MM.1S (cell line): ENCODE data around the gene SWI5.

Source experiments
- DNase-seq: peaks from one replicate; pipeline ENCODE4 v3.0.0-alpha.2; 2015
- H2AFZ ChIP-seq: fragments of 300-600 bp; sonication (generic); 2 replicates; pipeline ENCODE4 v1.6.0; 2016; ENCODE audit warnings: antibody characterized with exemption, low read length
- H3F3A ChIP-seq: fragments of 300-600 bp; sonication (generic); 2 replicates; pipeline ENCODE4 v1.6.1; 2016; ENCODE audit warnings: mild to moderate bottlenecking, antibody characterized with exemption, low read length, moderate library complexity, mixed read lengths; ENCODE audit not compliant: insufficient read depth
- H3K27ac ChIP-seq: fragments of 300-600 bp; sonication (generic); 2 replicates; pipeline ENCODE4 v1.5.1; 2016; ENCODE audit warnings: mild to moderate bottlenecking, low read length
- H3K27me3 ChIP-seq: fragments of 300-600 bp; sonication (generic); replicated peaks from 2 replicates; pipeline ENCODE4 v1.6.0; 2016; ENCODE audit warnings: low read length; ENCODE audit not compliant: insufficient read depth
- H3K36me3 ChIP-seq: fragments of 300-600 bp; sonication (generic); replicated peaks from 2 replicates; pipeline ENCODE4 v1.6.1; 2016; ENCODE audit warnings: mild to moderate bottlenecking, low read length, mixed read lengths; ENCODE audit not compliant: insufficient read depth
- H3K4me1 ChIP-seq: fragments of 300-600 bp; sonication (generic); 2 replicates; pipeline ENCODE4 v1.6.1; 2016; ENCODE audit warnings: low read length, mixed read lengths
- H3K4me2 ChIP-seq: fragments of 300-600 bp; sonication (generic); 2 replicates; pipeline ENCODE4 v1.6.0; 2016; ENCODE audit warnings: low read depth, low read length
- H3K4me3 ChIP-seq: fragments of 300-600 bp; sonication (generic); 2 replicates; pipeline ENCODE4 v1.5.1; 2016; ENCODE audit warnings: low read length, mixed read lengths
- H3K79me2 ChIP-seq: fragments of 300-600 bp; sonication (generic); 2 replicates; pipeline ENCODE4 v1.6.1; 2016; ENCODE audit warnings: mixed run types, low read length, mixed read lengths
- H3K9ac ChIP-seq: fragments of 300-600 bp; sonication (generic); 2 replicates; pipeline ENCODE4 v1.6.1; 2016; ENCODE audit warnings: low read length, mixed read lengths
- H3K9me2 ChIP-seq: fragments of 300-600 bp; sonication (generic); replicated peaks from 2 replicates; pipeline ENCODE4 v1.6.1; 2016; ENCODE audit warnings: mild to moderate bottlenecking, low read length, mixed read lengths; ENCODE audit not compliant: insufficient read depth
- H3K9me3 ChIP-seq: fragments of 300-600 bp; sonication (generic); replicated peaks from 2 replicates; pipeline ENCODE4 v1.6.1; 2016; ENCODE audit warnings: mild to moderate bottlenecking, low read length, mixed read lengths; ENCODE audit not compliant: insufficient read depth
- H4K20me1 ChIP-seq: fragments of 300-600 bp; sonication (generic); 2 replicates; pipeline ENCODE4 v1.6.1; 2016; ENCODE audit warnings: mild to moderate bottlenecking, low read length, moderate library complexity, mixed read lengths; ENCODE audit not compliant: insufficient read depth
- CTCF ChIP-seq: fragments of 300-600 bp; sonication (generic); IDR thresholded peaks from 2 replicates; pipeline ENCODE4 v1.5.1; 2016; ENCODE audit warnings: antibody characterized with exemption, low read length, mixed read lengths
- EZH2 ChIP-seq: fragments of 300-600 bp; sonication (generic); optimal IDR thresholded peaks from 2 replicates; pipeline ENCODE3; 2017; ENCODE audit warnings: low read depth, mild to moderate bottlenecking, antibody characterized with exemption, low read length, mixed read lengths
- EZH2phosphoT487 ChIP-seq: fragments of 300-600 bp; sonication (generic); IDR thresholded peaks from 2 replicates; pipeline ENCODE4 v1.6.1; 2018; ENCODE audit warnings: antibody characterized with exemption, low read length

Gene SWI5

GRCh38 chr9:128258326-128258725, 17.8 kb upstream of the SWI5 start:
- Histone ChIP-seq H3K4me3 (no peak overlapping the region), H3K9ac (no peak overlapping the region), H4K20me1 (no peaks in the 10 kb centered on the region), H3K27ac (no peak overlapping the region), H3K79me2 (no peaks in the 10 kb centered on the region), H2AFZ (no peak overlapping the region), H3K4me1 (no peaks in the 10 kb centered on the region), H3F3A (no peaks in the 10 kb centered on the region), H3K9me2 (no peaks in the 10 kb centered on the region), H3K4me2 (no peak overlapping the region), H3K9me3 (no peaks in the 10 kb centered on the region), H3K27me3 (no peaks in the 10 kb centered on the region), H3K36me3 (no peaks in the 10 kb centered on the region)
- no peak for TF ChIP-seq EZH2phosphoT487
- TF ChIP-seq CTCF: no peak
- no peak for TF ChIP-seq EZH2
- DNase-seq: no peak

GRCh38 chr9:128259156-128259555, 16.9 kb upstream of the SWI5 start:
- H3K36me3 ChIP-seq: no peaks in the 10 kb centered on the region

GRCh38 chr9:128260340-128260739, 15.7 kb upstream of the SWI5 start:
- Histone ChIP-seq H3K9ac (no peak overlapping the region), H4K20me1 (no peaks in the 10 kb centered on the region), H3K9me3 (no peaks in the 10 kb centered on the region), H3K4me1 (no peaks in the 10 kb centered on the region), H3K79me2 (no peaks in the 10 kb centered on the region), H3K4me3 (no peak overlapping the region), H3F3A (no peaks in the 10 kb centered on the region), H2AFZ (no peak overlapping the region), H3K36me3 (no peaks in the 10 kb centered on the region), H3K4me2 (no peak overlapping the region), H3K9me2 (no peaks in the 10 kb centered on the region), H3K27ac (no peak overlapping the region), H3K27me3 (no peaks in the 10 kb centered on the region)
- DNase-seq: no peak
- no peak for TF ChIP-seq EZH2
- no peak for TF ChIP-seq EZH2phosphoT487
- TF ChIP-seq CTCF: no peak

More at GRCh38 chr9:128259156-128259555, 16.9 kb upstream of the SWI5 start:
- Histone ChIP-seq H3F3A (no peaks in the 10 kb centered on the region), H3K27ac (no peak overlapping the region), H2AFZ (no peak overlapping the region), H3K4me1 (no peaks in the 10 kb centered on the region), H3K9ac (no peak overlapping the region), H3K4me3 (no peak overlapping the region), H3K27me3 (no peaks in the 10 kb centered on the region), H4K20me1 (no peaks in the 10 kb centered on the region), H3K4me2 (no peak overlapping the region), H3K9me2 (no peaks in the 10 kb centered on the region), H3K79me2 (no peaks in the 10 kb centered on the region), H3K9me3 (no peaks in the 10 kb centered on the region)
- no peak for DNase-seq
- no peak for TF ChIP-seq EZH2phosphoT487
- TF ChIP-seq EZH2: no peak
- TF ChIP-seq CTCF: no peak
